SW480 (cell line): ENCODE data around the gene TSPAN11.
A peak's percentile ranks its signal among the peaks of the same experiment; 100 is the strongest.
"Not testable (repeated sequence)": the region's sequence is repeated elsewhere in the genome, so short reads cannot be mapped to it uniquely, and the experiment has no call there.

Source experiments
- DNase-seq: peaks from one replicate; pipeline ENCODE4 v3.0.0-alpha.2; 2016; ENCODE audit warnings: low spot score

Gene TSPAN11

GRCh38 chr12:31019976-31020375 lies 93.4 kb downstream of the TSPAN11 start:
- no peak for DNase-seq

- DNase-seq: no peak
Measured at GRCh38 chr12:31020385-31021166, 94.0 kb downstream of the TSPAN11 start.

GRCh38 chr12:31021181-31021580 lies 94.6 kb downstream of the TSPAN11 start:
- DNase-seq: no peak

- DNase-seq: no peak
Measured at GRCh38 chr12:31021809-31022494, 95.4 kb downstream of the TSPAN11 start.

GRCh38 chr12:31023271-31023724 lies 96.8 kb downstream of the TSPAN11 start:
- DNase-seq: no peak

- no peak for DNase-seq
Measured at GRCh38 chr12:31026202-31026601, 99.7 kb downstream of the TSPAN11 start.

- DNase-seq: not testable (repeated sequence)
Measured at GRCh38 chr12:31027006-31027405, 100.5 kb downstream of the TSPAN11 start.

- no peak for DNase-seq
Measured at GRCh38 chr12:31029468-31029867, 102.9 kb downstream of the TSPAN11 start.

GRCh38 chr12:31029916-31030562 lies 103.5 kb downstream of the TSPAN11 start:
- no peak for DNase-seq

GRCh38 chr12:31031951-31032335 lies 105.4 kb downstream of the TSPAN11 start:
- DNase-seq: no peak

GRCh38 chr12:31033146-31033545 lies 106.6 kb downstream of the TSPAN11 start:
- DNase-seq: no peak

- no peak for DNase-seq
Measured at GRCh38 chr12:31033681-31034080, 107.1 kb downstream of the TSPAN11 start.

- peak; percentile 82 for DNase-seq
Measured at GRCh38 chr12:31034372-31034771, 107.8 kb downstream of the TSPAN11 start.

GRCh38 chr12:31035226-31035625 lies 108.7 kb downstream of the TSPAN11 start:
- no peak for DNase-seq

- DNase-seq: peak; percentile 38
Measured at GRCh38 chr12:31035967-31036665, 109.6 kb downstream of the TSPAN11 start.

GRCh38 chr12:31037028-31037427 lies 110.5 kb downstream of the TSPAN11 start:
- no peak for DNase-seq

GRCh38 chr12:31037931-31038330 lies 111.4 kb downstream of the TSPAN11 start:
- DNase-seq: no peak

- DNase-seq: no peak
Measured at GRCh38 chr12:31041033-31041564, 114.6 kb downstream of the TSPAN11 start.
